ENCODE data around the gene VRTN.

GRCh38 chr14:74349757-74350156, 1.5 kb downstream of the VRTN start:
- TF ChIP-seq CTCF (IDR thresholded peaks at IDR 0.05) (no peak), POLR2A (IDR thresholded peaks at IDR 0.05) (no peak)

Data from Peyer's patch (tissue), 4 donors.